DOHH2 (cell line): ENCODE measurements around the gene TNFAIP8L1.
A peak's percentile ranks its signal among the peaks of the same experiment; 100 is the strongest.

Experiments used
- H3F3A ChIP-seq: fragments of 200-600 bp; sonication (generic), shearing (Covaris generic); 2 replicates; pipeline ENCODE4 v1.6.0; 2016; ENCODE audit warnings: antibody characterized with exemption, mild to moderate bottlenecking; ENCODE audit not compliant: control insufficient read depth, insufficient read depth
- H3K27ac ChIP-seq: fragments of 200-600 bp; sonication (generic); 2 replicates; pipeline ENCODE4 v1.5.1; 2014; ENCODE audit warnings: low read depth, mild to moderate bottlenecking, low read length, moderate library complexity
- H3K27me3 ChIP-seq: fragments of 200-600 bp; sonication (generic); 2 replicates; pipeline ENCODE4 v1.6.1; 2014; ENCODE audit warnings: mild to moderate bottlenecking, low read length, mixed read lengths; ENCODE audit not compliant: control insufficient read depth
- H3K36me3 ChIP-seq: fragments of 200-600 bp; sonication (generic); 2 replicates; pipeline ENCODE4 v1.6.1; 2014; ENCODE audit warnings: mild to moderate bottlenecking, low read length, moderate library complexity, mixed read lengths; ENCODE audit not compliant: control insufficient read depth
- H3K4me1 ChIP-seq: fragments of 200-600 bp; sonication (generic); 2 replicates; pipeline ENCODE4 v1.6.1; 2014; ENCODE audit warnings: mild to moderate bottlenecking, low read length, mixed read lengths; ENCODE audit not compliant: control insufficient read depth
- H3K4me2 ChIP-seq: fragments of 200-600 bp; sonication (generic); 2 replicates; pipeline ENCODE4 v1.6.0; 2014; ENCODE audit warnings: mild to moderate bottlenecking, low read length, moderate library complexity
- H3K4me3 ChIP-seq: fragments of 200-600 bp; sonication (generic); 2 replicates; pipeline ENCODE4 v1.5.1; 2014; ENCODE audit warnings: mild to moderate bottlenecking, low read length, mixed read lengths
- H3K79me2 ChIP-seq: fragments of 200-600 bp; sonication (generic); 2 replicates; pipeline ENCODE4 v1.6.1; 2014; ENCODE audit warnings: mild to moderate bottlenecking, low read length, mixed read lengths; ENCODE audit not compliant: control insufficient read depth
- H3K9me2 ChIP-seq: fragments of 200-600 bp; sonication (generic); replicated peaks from 2 replicates; pipeline ENCODE4 v1.6.1; 2014; ENCODE audit warnings: mild to moderate bottlenecking, low read length, mixed read lengths; ENCODE audit not compliant: control insufficient read depth
- H3K9me3 ChIP-seq: fragments of 200-600 bp; sonication (generic); 2 replicates; pipeline ENCODE4 v1.6.1; 2014; ENCODE audit warnings: antibody characterized with exemption, low read length, mixed read lengths; ENCODE audit not compliant: control insufficient read depth, insufficient read depth
- H4K20me1 ChIP-seq: fragments of 200-600 bp; sonication (generic); 2 replicates; pipeline ENCODE4 v1.6.0; 2014; ENCODE audit warnings: low read depth, mild to moderate bottlenecking, antibody characterized with exemption, low read length, moderate library complexity; ENCODE audit not compliant: control insufficient read depth, insufficient read depth
- EZH2phosphoT487 ChIP-seq: fragments of 200-600 bp; sonication (generic); IDR thresholded peaks from 2 replicates; pipeline ENCODE4 v1.6.1; 2017; ENCODE audit warnings: borderline replicate concordance, mild to moderate bottlenecking, antibody characterized with exemption, low read length, moderate library complexity, mixed read lengths
- TF ChIP-seq, protein P1 (sequence below): fragments of 200-600 bp; sonication (generic); IDR thresholded peaks from one replicate; pipeline ENCODE4 v1.5.1; 2014; ENCODE audit warnings: antibody characterized with exemption, mild to moderate bottlenecking, low read depth, low read length; ENCODE audit not compliant: poor library complexity, severe bottlenecking

Gene TNFAIP8L1

DNA sequence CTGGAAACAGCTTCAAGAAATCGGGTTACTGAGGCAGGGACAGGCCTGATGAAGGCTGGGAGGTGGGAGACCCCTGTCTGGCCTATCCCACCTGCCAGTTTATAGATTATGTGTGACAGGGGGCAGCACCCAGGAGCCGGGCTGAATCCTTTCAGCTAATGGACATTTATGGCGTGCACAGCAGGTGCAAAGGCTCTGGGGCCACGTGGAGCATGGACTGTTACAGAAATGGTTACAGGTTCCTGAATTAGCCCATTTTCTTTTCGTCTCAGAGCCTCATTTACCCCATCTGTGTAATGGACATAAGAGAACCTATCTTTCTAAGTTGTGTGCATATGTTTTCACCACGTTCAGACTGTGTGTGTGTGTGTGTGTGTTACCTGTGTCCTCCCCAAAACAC is 34.4 kb upstream of the TNFAIP8L1 start:
- H3K4me3 ChIP-seq = no peak overlapping the region
- H3K27ac ChIP-seq = no peak overlapping the region
- H3K79me2 ChIP-seq = no peaks in the 10 kb centered on the region
- H3K4me2 ChIP-seq = no peak overlapping the region
- no peaks in the 10 kb centered on the region for H3K36me3 ChIP-seq
- H3F3A ChIP-seq = no peaks in the 10 kb centered on the region
- peaks cover 2% of the 10 kb centered on the region for H3K4me1 ChIP-seq
- H3K27me3 ChIP-seq = no peaks in the 10 kb centered on the region; the same call in none of the 2 replicates
- no peaks in the 10 kb centered on the region for H4K20me1 ChIP-seq
- TF ChIP-seq, protein P1, sequence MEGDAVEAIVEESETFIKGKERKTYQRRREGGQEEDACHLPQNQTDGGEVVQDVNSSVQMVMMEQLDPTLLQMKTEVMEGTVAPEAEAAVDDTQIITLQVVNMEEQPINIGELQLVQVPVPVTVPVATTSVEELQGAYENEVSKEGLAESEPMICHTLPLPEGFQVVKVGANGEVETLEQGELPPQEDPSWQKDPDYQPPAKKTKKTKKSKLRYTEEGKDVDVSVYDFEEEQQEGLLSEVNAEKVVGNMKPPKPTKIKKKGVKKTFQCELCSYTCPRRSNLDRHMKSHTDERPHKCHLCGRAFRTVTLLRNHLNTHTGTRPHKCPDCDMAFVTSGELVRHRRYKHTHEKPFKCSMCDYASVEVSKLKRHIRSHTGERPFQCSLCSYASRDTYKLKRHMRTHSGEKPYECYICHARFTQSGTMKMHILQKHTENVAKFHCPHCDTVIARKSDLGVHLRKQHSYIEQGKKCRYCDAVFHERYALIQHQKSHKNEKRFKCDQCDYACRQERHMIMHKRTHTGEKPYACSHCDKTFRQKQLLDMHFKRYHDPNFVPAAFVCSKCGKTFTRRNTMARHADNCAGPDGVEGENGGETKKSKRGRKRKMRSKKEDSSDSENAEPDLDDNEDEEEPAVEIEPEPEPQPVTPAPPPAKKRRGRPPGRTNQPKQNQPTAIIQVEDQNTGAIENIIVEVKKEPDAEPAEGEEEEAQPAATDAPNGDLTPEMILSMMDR = no peak
- TF ChIP-seq EZH2phosphoT487 = no peak
- H3K9me3 ChIP-seq = no peaks in the 10 kb centered on the region
- H3K9me2 ChIP-seq = no peaks in the 10 kb centered on the region; the same call in 1 of the 2 replicates

DNA sequence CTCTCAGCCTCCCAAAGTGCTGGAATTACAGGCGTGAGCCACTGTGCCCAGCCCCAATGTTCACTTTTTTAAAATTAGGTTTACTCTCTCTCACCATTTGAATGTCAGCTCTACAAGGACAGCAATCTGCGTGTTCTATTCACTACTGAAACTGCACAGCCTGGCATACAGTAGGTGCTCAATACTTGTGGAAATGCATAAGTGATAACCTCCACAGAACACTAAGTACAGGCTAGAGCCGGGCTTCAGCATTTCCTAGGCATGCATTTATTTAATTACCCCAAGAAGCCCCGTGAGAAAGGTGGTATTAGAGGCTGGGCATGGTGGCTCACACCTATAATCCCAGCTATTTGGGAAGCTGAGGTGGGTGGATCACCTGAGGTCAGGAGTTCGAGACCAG is 33.1 kb upstream of the TNFAIP8L1 start:
- Histone ChIP-seq H3K79me2 (no peaks in the 10 kb centered on the region), H4K20me1 (no peaks in the 10 kb centered on the region), H3K4me3 (no peak overlapping the region), H3K36me3 (no peaks in the 10 kb centered on the region), H3K27me3 (peaks cover 9% of the 10 kb centered on the region), H3K4me2 (no peak overlapping the region), H3K27ac (no peak overlapping the region), H3K9me3 (no peaks in the 10 kb centered on the region), H3K9me2 (no peaks in the 10 kb centered on the region; the same call in 1 of the 2 replicates), H3F3A (no peaks in the 10 kb centered on the region), H3K4me1 (peaks cover 9% of the 10 kb centered on the region)
- TF ChIP-seq, protein P1 = no peak
- TF ChIP-seq EZH2phosphoT487 = no peak

DNA sequence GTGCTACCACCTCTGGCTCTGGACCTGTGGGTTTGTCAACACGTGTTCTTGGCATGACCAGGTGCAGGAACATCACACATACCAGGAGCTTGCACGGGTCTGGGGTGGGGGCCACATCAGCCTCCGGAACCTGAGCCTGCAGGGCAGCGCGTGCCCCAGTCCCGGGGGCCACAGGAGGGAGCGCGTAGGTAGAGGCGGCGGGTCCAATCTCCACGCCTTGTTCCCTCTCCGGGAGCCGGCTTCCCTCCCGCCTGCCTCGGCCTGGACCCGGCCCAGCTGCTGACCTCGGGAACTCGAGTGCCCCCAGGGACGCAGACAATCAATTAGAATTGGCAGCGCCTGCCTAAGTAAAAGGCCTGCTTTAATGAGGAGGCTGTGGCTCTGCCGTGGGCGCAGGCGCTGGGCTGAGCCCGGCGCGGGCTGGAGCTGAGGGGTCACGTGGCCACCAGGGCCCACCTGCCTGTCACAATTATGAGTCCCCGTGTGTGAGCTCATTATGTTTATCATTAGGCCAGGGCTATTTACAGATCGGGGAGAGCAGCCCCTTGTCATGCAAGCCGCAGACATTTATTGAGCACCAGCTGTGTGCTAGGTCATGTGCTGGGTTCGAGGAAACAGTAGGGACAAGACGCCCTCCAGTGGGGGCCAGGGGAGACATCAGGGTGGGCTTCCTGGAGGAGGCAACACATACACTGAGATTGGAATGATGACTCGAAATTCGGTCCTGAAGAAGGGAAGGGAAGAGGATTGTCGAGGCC is 32.2 kb upstream of the TNFAIP8L1 start:
- no peak overlapping the region for H3K27ac ChIP-seq
- peaks cover 9% of the 10 kb centered on the region for H3K4me1 ChIP-seq
- no peak overlapping the region for H3K4me3 ChIP-seq
- peaks cover 10% of the 10 kb centered on the region for H3K27me3 ChIP-seq
- no peak for TF ChIP-seq EZH2phosphoT487
- TF ChIP-seq, protein P1 = peak; percentile 13
- no peaks in the 10 kb centered on the region for H3K36me3 ChIP-seq
- H3K9me2 ChIP-seq = no peaks in the 10 kb centered on the region; the same call in 1 of the 2 replicates
- no peaks in the 10 kb centered on the region for H3F3A ChIP-seq
- no peak overlapping the region for H3K4me2 ChIP-seq
- no peaks in the 10 kb centered on the region for H3K79me2 ChIP-seq
- no peaks in the 10 kb centered on the region for H3K9me3 ChIP-seq
- no peaks in the 10 kb centered on the region for H4K20me1 ChIP-seq
